CD14-positive monocyte (primary cell): Measurements from ENCODE around the gene CUX1. TPM values are rescaled to one million over a fixed set of nuclear protein-coding genes. Genes with fewer than 3 reads are reported as not detected.

ENCODE experiments used
- DNase-seq, 3 donors: peaks; one replicate each; pipeline ENCODE4 v3.0.0-alpha.2; 2011 to 2022
- H2AFZ ChIP-seq: 2 replicates; pipeline ENCODE4 v1.6.0; 2012; ENCODE audit warnings: mild to moderate bottlenecking, low read depth, low read length, inconsistent platforms; ENCODE audit not compliant: insufficient read depth, poor library complexity, severe bottlenecking
- H3K27ac ChIP-seq, 2 donors: 1 replicate in 1 of 2; 2 replicates in 1 of 2; pipeline ENCODE4 v1.5.1; 2012 to 2013; ENCODE audit warnings: low read length in 2 of 2, control low read depth in 1 of 2, inconsistent platforms in 1 of 2, low read depth in 1 of 2, mild to moderate bottlenecking in 1 of 2
- H3K27me3 ChIP-seq, 2 donors: one replicate each; pipeline versions ENCODE4 v1.6.0 to v1.6.1; 2011 to 2013; ENCODE audit warnings: low read length in 2 of 2; ENCODE audit not compliant: control insufficient read depth in 2 of 2, insufficient read depth in 2 of 2
- H3K36me3 ChIP-seq, 2 donors: replicated peaks in 1 of 2; 1 replicate in 1 of 2; 2 replicates in 1 of 2; pipeline versions ENCODE4 v1.5.1 to v1.6.1; 2012 to 2013; ENCODE audit warnings: low read length in 2 of 2, control low read depth in 1 of 2, inconsistent platforms in 1 of 2, mild to moderate bottlenecking in 1 of 2; ENCODE audit not compliant: insufficient read depth in 2 of 2, control insufficient read depth in 1 of 2
- H3K4me1 ChIP-seq, 2 donors: 1 replicate in 1 of 2; 2 replicates in 1 of 2; pipeline versions ENCODE4 v1.5.1 to v1.6.1; 2012 to 2013; ENCODE audit warnings: low read length in 2 of 2, control low read depth in 1 of 2, inconsistent platforms in 1 of 2, mild to moderate bottlenecking in 1 of 2, moderate library complexity in 1 of 2; ENCODE audit not compliant: insufficient read depth in 2 of 2, control insufficient read depth in 1 of 2
- H3K4me2 ChIP-seq: replicated peaks from 2 replicates; pipeline ENCODE3; 2012; ENCODE audit warnings: low read length, moderate library complexity, mild to moderate bottlenecking; ENCODE audit not compliant: poor library complexity, severe bottlenecking; ENCODE audit errors: extremely low read depth
- H3K4me3 ChIP-seq, 3 experiments: fragments of 200-600 bp in 1 of 3; sonication (generic) in 1 of 3; replicated peaks in 1 of 3; 1 replicate in 2 of 3; 2 replicates in 1 of 3; pipeline ENCODE4 v1.5.1; 2011 to 2013; ENCODE audit warnings: low read length in 3 of 3, mild to moderate bottlenecking in 3 of 3, control low read depth in 2 of 3, low read depth in 2 of 3, inconsistent platforms in 1 of 3, moderate library complexity in 1 of 3
- H3K79me2 ChIP-seq: 2 replicates; pipeline ENCODE4 v1.6.0; 2012; ENCODE audit warnings: mild to moderate bottlenecking, control low read depth, inconsistent platforms, low read length, moderate library complexity; ENCODE audit not compliant: insufficient read depth
- H3K9ac ChIP-seq: 2 replicates; pipeline ENCODE4 v1.6.0; 2017; ENCODE audit warnings: low read length, mild to moderate bottlenecking; ENCODE audit not compliant: insufficient read depth, poor library complexity, severe bottlenecking
- H3K9me3 ChIP-seq, 2 donors: replicated peaks in 1 of 2; 1 replicate in 1 of 2; 2 replicates in 1 of 2; pipeline versions ENCODE4 v1.5.1 to v1.6.1; 2012 to 2013; ENCODE audit warnings: low read length in 2 of 2, control low read depth in 1 of 2; ENCODE audit not compliant: control insufficient read depth in 1 of 2, insufficient read depth in 1 of 2
- H4K20me1 ChIP-seq: 2 replicates; pipeline ENCODE4 v1.6.0; 2012; ENCODE audit warnings: mild to moderate bottlenecking, low read length, control low read depth, moderate library complexity; ENCODE audit not compliant: insufficient read depth
- H3K27ac Mint-ChIP-seq, 7 donors: one replicate each; pipeline ENCODE4 v1.8.0; 2020; ENCODE audit warnings: mild to moderate bottlenecking in 7 of 7, mixed read lengths in 7 of 7, moderate library complexity in 6 of 7, inconsistent platforms in 2 of 7
- H3K27me3 Mint-ChIP-seq, 3 donors: one replicate each; pipeline ENCODE4 v1.8.0; 2021 to 2022; ENCODE audit warnings: low read depth in 3 of 3, mild to moderate bottlenecking in 3 of 3, mixed read lengths in 3 of 3, moderate library complexity in 3 of 3, inconsistent platforms in 1 of 3
- H3K36me3 Mint-ChIP-seq, 2 donors: one replicate each; pipeline ENCODE4 v1.8.0; 2020; ENCODE audit warnings: mixed read lengths in 2 of 2, inconsistent platforms in 1 of 2, mild to moderate bottlenecking in 1 of 2
- H3K4me1 Mint-ChIP-seq: one replicate; pipeline ENCODE4 v1.8.0; 2020; ENCODE audit warnings: mild to moderate bottlenecking, mixed read lengths
- H3K4me3 Mint-ChIP-seq, 2 donors: one replicate each; pipeline ENCODE4 v1.8.0; 2020; ENCODE audit warnings: mild to moderate bottlenecking in 2 of 2, mixed read lengths in 2 of 2, moderate library complexity in 1 of 2
- H3K9me3 Mint-ChIP-seq, 7 donors: one replicate each; pipeline ENCODE4 v1.8.0; 2020 to 2022; ENCODE audit warnings: mixed read lengths in 7 of 7, mild to moderate bottlenecking in 6 of 7, moderate library complexity in 6 of 7, inconsistent platforms in 2 of 7
- WGBS: methylation state at CpG from one replicate; pipeline ENCODE4 v1.1.5; 2013; ENCODE audit warnings: missing lambda C conversion rate; ENCODE audit not compliant: insufficient coverage; 5-methylcytosine and 5-hydroxymethylcytosine counted together
- intact Hi-C, 2 donors: fragments of 100-400 bp; cut with micrococcal nuclease; formaldehyde crosslinking; loops; one replicate each; pipeline versions ENCODE4 v1.15.0 to v1.15.1; 2023
- polyA plus RNA-seq, 3 donors: library from polyadenylated mRNA; depleted of rRNA in 1 of 3; unstranded in 2 of 3; stranded (reverse) in 1 of 3; fragments of 300-500 nt in 2 of 3; fragments of >200 nt in 1 of 3; fragmentation: Illumina TruSeq in 2 of 3; gene quantifications; 1 replicate in 2 of 3; 2 replicates in 1 of 3; pipeline ENCODE4 v1.2.3, GENCODE V29; 2012 to 2021
- TF ChIP-seq, protein P1 (sequence below): fragments of 200-600 bp; IDR thresholded peaks from one replicate; pipeline ENCODE4 v1.8.0; 2022; ENCODE audit warnings: antibody characterized with exemption, mild to moderate bottlenecking

The CUX1 gene
- polyA plus RNA-seq, 3 donors, result 17.6 to 38.0 (median 28.0) TPM

GRCh38 chr7:101916041-101916800 is 98.8 kb downstream of the CUX1 start:
- Mint-ChIP-seq H3K27ac (peak overlapping the region in 4 of 7 donors; percentile 26 to 68 (median 58)), H3K4me3 (no peak overlapping the region), H3K4me1 (peaks cover 26% of the 10 kb centered on the region), H3K27me3 (no peaks in the 10 kb centered on the region), H3K9me3 (peaks cover 0 to 1% (median 0%) of the 10 kb centered on the region in 7 donors), H3K36me3 (peaks cover 47 to 68% of the 10 kb centered on the region in 2 donors)
- Histone ChIP-seq H3K27ac (no peak overlapping the region), H3K9ac (no peak overlapping the region), H3K4me3 (no peak overlapping the region), H4K20me1 (peaks cover 94% of the 10 kb centered on the region), H3K79me2 (peaks cover 93% of the 10 kb centered on the region), H3K9me3 (no peaks in the 10 kb centered on the region), H3K27me3 (no peaks in the 10 kb centered on the region), H3K36me3 (peaks cover 46 to 56% of the 10 kb centered on the region in 2 donors), H3K4me2 (no peak overlapping the region), H3K4me1 (peaks cover 22 to 26% of the 10 kb centered on the region in 2 donors), H2AFZ (no peak overlapping the region)
- 96% methylated on average over 28 of the region's 31 CpGs for WGBS
- intact Hi-C loops, result no loop called here
- TF ChIP-seq, protein P1, sequence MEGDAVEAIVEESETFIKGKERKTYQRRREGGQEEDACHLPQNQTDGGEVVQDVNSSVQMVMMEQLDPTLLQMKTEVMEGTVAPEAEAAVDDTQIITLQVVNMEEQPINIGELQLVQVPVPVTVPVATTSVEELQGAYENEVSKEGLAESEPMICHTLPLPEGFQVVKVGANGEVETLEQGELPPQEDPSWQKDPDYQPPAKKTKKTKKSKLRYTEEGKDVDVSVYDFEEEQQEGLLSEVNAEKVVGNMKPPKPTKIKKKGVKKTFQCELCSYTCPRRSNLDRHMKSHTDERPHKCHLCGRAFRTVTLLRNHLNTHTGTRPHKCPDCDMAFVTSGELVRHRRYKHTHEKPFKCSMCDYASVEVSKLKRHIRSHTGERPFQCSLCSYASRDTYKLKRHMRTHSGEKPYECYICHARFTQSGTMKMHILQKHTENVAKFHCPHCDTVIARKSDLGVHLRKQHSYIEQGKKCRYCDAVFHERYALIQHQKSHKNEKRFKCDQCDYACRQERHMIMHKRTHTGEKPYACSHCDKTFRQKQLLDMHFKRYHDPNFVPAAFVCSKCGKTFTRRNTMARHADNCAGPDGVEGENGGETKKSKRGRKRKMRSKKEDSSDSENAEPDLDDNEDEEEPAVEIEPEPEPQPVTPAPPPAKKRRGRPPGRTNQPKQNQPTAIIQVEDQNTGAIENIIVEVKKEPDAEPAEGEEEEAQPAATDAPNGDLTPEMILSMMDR, result no peak
- no peak for DNase-seq

DNA sequence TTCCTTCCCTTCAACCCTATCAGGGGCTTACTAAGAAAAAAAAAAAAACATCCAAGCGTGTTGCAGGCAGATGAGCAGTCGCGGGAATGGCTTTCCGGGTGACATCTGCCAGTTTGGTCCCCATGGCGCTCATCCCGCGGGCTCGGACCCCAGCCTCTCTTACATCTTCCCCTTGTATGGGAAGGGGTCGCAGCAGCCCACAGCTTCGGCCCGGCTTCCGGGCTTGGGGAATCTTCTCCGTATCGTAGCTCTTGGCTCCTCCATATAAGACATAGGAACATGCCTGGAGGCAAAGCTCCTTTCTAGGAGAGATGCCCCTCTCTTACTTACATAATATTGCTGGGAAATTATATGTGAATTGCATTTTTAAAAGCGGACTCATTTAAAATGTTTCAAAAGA is 99.5 kb downstream of the CUX1 start:
- H3K9ac ChIP-seq, result no peak overlapping the region
- H2AFZ ChIP-seq, result no peak overlapping the region
- H3K27ac Mint-ChIP-seq, result peak overlapping the region in 2 of 7 donors; percentile 41 to 51
- H3K27me3 ChIP-seq, result no peaks in the 10 kb centered on the region
- H3K36me3 Mint-ChIP-seq, result peaks cover 47 to 66% of the 10 kb centered on the region in 2 donors
- peaks cover 0 to 1% (median 0%) of the 10 kb centered on the region in 7 donors for H3K9me3 Mint-ChIP-seq
- peaks cover 46 to 56% of the 10 kb centered on the region in 2 donors for H3K36me3 ChIP-seq
- intact Hi-C loops, result no loop called here
- H3K9me3 ChIP-seq, result no peaks in the 10 kb centered on the region
- peaks cover 94% of the 10 kb centered on the region for H4K20me1 ChIP-seq
- TF ChIP-seq, protein P1, result no peak
- H3K4me1 ChIP-seq, result peaks cover 18 to 20% of the 10 kb centered on the region in 2 donors
- H3K4me1 Mint-ChIP-seq, result peaks cover 21% of the 10 kb centered on the region
- no peak overlapping the region for H3K4me3 Mint-ChIP-seq
- no peak overlapping the region for H3K27ac ChIP-seq
- H3K4me3 ChIP-seq, result no peak overlapping the region
- no peak overlapping the region for H3K4me2 ChIP-seq
- no peak for DNase-seq
- 95% methylated on average over 4 of the region's 15 CpGs for WGBS
- no peaks in the 10 kb centered on the region for H3K27me3 Mint-ChIP-seq
- H3K79me2 ChIP-seq, result peaks cover 93% of the 10 kb centered on the region
